Activated T-helper 1 cell treated with anti-CD3 and anti-CD28 coated beads, Interleukin-2, amount 50 U/mL, for 16 hours (primary cell): ENCODE measurements around the gene FCGBP.
"Not testable (repeated sequence)": the region's sequence is repeated elsewhere in the genome, so short reads cannot be mapped to it uniquely, and the experiment has no call there.

Experiments used
- DNase-seq, 2 donors: peaks; one replicate each; pipeline ENCODE4 v3.0.0-alpha.2; 2020; ENCODE audit warnings: low read depth in 1 of 2, low spot score in 1 of 2

Gene FCGBP

DNA sequence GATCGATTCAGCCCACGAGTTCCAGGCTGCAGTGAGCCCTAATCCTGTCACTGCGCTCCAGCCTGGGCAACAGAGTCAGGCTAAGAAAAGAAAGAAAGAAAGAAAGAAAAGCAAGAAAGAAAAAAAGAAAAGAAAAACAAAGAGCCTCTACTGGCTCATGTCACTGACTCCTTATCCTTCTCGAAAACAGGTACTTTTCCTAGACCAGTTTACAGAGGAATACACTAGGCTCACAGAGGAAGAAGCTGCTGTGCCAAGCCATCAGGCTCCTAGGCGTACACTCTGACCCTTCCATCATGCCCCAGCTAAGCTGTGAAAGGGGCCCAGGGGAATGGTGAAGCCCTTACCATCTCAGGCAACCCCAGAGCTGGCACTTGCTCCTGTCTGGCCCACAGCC lies 41.9 kb downstream of the FCGBP start:
- DNase-seq = not testable (repeated sequence)

DNA sequence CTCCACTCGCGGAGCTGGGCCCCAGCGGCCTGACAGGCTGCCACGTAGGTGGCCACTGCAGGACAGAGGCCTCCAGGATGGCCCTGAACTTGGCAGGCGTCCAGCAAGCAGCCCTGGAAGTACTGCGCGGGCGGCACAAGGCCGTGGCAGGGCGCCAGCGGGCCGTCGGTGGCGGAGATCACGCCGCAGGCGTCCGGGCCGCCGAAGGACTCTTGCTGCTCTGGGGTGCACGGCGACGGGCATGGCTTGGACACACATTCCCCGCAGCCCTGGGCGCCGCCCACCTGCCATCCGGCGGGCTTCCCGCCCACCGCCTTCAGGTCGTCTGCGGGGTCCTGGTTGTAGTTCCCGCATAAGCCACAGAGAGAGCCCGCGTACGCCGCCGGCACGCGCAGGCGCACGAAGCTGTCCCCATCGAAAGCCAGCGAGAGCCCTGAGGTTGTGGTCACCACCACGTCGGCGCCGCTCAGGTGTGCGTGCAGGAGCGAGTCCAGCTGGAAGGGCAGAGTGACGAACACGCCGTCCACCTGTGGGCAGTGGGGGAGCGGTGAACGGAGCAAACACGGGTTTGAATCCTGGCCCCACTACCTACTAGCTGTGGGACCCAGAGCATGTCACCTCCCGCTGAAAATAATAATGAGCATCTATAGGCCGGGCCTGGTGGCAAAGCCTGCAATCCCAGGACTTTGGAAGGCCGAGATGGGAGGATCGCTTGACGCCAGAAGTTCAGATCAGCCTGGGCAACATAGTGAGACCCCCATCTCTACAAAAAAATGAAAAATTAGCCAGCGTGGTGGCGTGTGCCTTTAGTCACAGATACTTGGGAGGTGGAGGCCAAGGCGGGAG lies 42.6 kb downstream of the FCGBP start:
- not testable (repeated sequence) for DNase-seq

DNA sequence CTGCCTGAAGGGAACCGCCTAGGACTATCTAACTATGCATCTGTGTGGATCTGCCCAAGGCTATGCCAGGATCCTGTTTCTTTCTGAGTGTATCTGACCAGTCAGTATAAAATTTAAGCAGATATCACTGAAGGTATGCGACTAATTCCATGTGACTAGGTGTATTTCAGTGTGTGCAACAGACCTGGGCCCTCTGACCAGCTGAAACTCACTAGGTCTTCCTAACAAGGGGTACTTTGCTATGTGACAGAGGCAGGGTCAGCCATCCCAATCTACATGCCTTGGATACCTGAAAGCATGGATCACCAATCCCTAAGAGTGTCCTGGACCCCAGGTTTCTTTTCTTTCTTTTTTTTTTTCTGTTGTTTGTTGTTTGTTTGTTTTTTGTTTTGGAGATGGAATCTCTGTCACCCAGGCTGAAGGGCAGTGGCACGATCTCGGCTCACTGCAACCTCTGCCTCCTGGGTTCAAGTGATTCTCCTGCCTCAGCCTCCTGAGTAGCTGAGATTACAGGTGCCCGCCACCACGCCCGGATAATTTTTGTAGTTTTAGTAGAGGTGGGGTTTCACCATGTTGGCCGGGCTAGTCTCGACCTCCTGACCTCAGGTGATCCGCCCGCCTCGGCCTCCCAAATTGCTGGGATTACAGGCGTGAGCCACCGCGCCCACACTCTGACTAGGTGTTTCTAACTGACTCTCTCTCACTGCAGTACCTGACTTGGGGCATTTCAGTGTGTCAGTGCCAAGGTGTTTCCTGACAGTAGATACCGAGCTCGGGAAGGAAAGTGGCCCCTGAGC lies 43.5 kb downstream of the FCGBP start:
- DNase-seq = no peak

DNA sequence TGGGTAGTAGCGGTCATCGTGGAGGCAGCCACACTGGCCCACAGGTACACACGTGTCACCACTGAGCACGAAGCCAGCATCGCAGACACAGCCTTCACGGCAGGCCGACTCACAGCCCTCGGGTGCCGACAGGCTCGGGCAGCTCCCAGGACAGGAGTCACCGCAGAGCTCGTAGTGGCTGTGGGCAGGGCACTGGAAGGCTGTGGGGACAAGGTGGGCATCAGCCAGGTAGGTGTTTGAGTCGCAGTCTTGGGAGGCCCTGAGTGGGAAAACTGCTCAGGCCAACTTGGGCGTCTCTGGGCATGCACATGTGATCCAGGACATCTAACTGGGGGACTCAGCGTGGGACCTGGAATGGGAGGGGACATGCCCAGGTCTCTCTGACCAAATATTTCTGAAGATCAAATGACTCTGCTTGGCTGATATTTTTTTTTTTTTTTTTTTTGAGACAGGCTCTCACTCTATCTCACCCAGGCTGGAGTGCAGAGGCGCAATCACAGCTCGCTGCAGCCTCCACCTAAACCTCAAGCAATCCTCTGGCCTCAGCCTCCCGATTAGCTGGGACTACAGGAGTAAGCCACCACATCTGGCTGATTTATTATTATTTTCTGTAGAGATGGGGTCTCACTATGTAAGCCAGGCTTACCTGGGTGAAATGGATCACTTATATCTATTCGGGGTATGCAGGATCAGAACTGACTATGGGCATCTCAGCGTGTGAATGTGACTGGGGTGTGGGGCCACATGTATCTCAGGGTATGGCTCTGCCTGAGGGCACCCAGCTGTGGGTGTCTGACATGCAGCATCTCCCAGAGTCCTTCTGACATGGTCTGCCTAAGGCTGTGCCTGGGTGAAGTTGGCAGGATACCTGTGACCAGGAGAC lies 44.3 kb downstream of the FCGBP start:
- DNase-seq = not testable (repeated sequence)

DNA sequence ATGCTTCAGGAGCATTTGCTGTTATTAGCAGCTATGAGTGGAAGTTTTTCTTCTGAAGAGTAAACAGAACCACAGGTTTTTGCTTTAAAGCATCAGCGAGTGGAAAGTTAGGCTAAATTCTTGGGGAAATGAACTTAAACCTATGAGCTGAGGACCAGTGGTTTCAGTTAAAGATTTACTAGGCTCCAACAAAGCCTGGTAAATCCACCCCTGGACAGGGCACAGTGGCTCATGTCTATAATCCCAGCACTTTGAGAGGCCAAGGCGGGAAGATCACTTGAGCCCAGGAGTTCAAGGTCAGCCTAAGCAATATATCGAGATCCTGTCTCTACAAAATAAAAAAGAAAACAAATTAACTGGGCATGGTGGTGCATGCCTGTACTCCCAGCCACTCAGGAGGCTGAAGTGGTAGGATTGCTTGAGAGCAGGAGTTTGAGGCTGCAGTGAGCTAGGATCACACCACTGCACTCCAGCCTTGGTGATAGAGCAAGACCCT lies 46.9 kb downstream of the FCGBP start:
- not testable (repeated sequence) for DNase-seq

DNA sequence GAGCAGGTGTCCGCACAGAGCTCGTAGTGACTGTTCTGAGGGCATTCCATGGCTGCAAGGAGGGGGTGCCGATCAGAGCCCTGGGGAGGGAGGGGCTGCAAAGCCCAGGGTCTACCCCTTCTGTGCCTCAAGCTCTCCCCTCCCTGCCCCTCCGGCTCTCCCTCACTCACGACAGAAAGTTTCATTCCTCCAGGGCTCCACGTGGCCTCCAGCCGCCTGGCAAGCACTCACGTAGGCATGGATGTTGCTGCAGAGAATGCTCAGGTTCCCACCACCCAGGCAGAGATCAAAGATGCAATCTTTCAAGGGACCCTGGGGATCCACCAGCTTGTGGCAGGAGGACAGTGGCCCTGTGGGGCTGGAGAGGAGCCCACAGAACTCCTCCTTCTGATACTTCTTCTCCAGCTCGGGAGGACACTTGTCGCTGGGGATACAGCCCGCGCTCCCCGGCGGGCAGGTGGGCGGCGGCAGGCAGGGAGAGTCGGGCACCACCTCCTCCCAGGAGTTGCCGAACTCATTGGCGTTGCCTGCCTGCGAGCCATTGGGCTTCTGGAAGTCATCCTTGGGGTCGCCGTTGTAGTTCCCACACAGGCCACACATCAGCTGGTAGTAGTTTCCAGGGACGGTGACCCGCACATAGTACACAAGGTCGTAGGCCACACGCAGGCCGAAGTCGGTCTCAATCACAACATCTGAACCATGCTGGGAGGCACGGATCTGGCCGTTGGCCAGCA lies 48.4 kb downstream of the FCGBP start:
- DNase-seq = not testable (repeated sequence)

DNA sequence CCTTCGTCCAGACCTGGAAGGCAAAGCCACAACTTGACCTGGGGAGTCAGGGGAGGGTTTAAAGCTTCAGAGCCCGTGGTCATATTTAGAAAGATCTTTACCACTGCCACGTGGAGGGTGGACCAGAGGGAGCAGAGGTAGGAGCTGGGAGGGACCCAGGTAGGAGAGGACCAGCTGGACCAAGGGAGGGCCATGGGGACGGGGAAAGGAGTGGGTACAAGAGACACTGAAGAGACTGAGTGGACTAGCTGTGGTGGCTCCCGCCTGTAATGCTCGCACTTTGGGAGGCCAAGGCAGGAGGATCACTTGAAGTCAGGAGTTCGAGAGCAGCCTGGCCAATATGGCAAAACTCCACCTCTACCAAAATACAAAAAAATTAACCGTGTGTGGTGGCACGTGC lies 49.7 kb downstream of the FCGBP start:
- DNase-seq = not testable (repeated sequence)
